GM23248 (cell line): ENCODE measurements around the gene ABCC3. TPM values are rescaled to one million over a fixed set of nuclear protein-coding genes. Genes with fewer than 3 reads are reported as not detected.

ENCODE experiments used
- DNase-seq: peaks from one replicate; pipeline ENCODE4 v3.0.0-alpha.2; 2015
- H2AFZ ChIP-seq: fragments of 200-600 bp; sonication (generic); 2 replicates; pipeline ENCODE4 v1.6.1; 2016; ENCODE audit warnings: antibody characterized with exemption
- H3F3A ChIP-seq: fragments of 200-600 bp; sonication (generic); 2 replicates; pipeline ENCODE4 v1.6.1; 2016; ENCODE audit warnings: mild to moderate bottlenecking, antibody characterized with exemption, mixed run types; ENCODE audit not compliant: insufficient read depth
- H3K27ac ChIP-seq: fragments of 200-600 bp; sonication (generic); 2 replicates; pipeline ENCODE4 v1.5.1; 2016; ENCODE audit warnings: mild to moderate bottlenecking
- H3K27me3 ChIP-seq: fragments of 200-600 bp; sonication (generic); replicated peaks from 2 replicates; pipeline ENCODE4 v1.6.1; 2016; ENCODE audit warnings: mild to moderate bottlenecking; ENCODE audit not compliant: insufficient read depth
- H3K36me3 ChIP-seq: fragments of 200-600 bp; sonication (generic); 2 replicates; pipeline ENCODE4 v1.6.1; 2016; ENCODE audit warnings: low read depth, mild to moderate bottlenecking
- H3K4me1 ChIP-seq: fragments of 200-600 bp; sonication (generic); 2 replicates; pipeline ENCODE4 v1.6.1; 2016; ENCODE audit warnings: mild to moderate bottlenecking; ENCODE audit not compliant: insufficient read depth
- H3K4me2 ChIP-seq: fragments of 200-600 bp; sonication (generic); one replicate; pipeline ENCODE4 v1.6.1; 2016; ENCODE audit warnings: mild to moderate bottlenecking; ENCODE audit not compliant: unreplicated experiment
- H3K4me3 ChIP-seq: fragments of 200-600 bp; sonication (generic); 2 replicates; pipeline ENCODE4 v1.5.1; 2016; ENCODE audit warnings: mild to moderate bottlenecking
- H3K79me2 ChIP-seq: fragments of 200-600 bp; sonication (generic); 2 replicates; pipeline ENCODE4 v1.6.1; 2016; ENCODE audit warnings: mild to moderate bottlenecking; ENCODE audit not compliant: insufficient read depth
- H3K9ac ChIP-seq: fragments of 200-600 bp; sonication (generic); 2 replicates; pipeline ENCODE4 v1.6.1; 2016; ENCODE audit warnings: mild to moderate bottlenecking
- H3K9me2 ChIP-seq: fragments of 200-600 bp; sonication (generic); 2 replicates; pipeline ENCODE4 v1.6.1; 2016; ENCODE audit warnings: mixed run types, mild to moderate bottlenecking, moderate library complexity; ENCODE audit not compliant: insufficient read depth
- H3K9me3 ChIP-seq: fragments of 200-600 bp; sonication (generic); one replicate; pipeline ENCODE4 v1.6.1; 2017; ENCODE audit warnings: low read depth
- H4K20me1 ChIP-seq: fragments of 200-600 bp; sonication (generic); 2 replicates; pipeline ENCODE4 v1.6.0; 2016; ENCODE audit not compliant: insufficient read depth
- EZH2 ChIP-seq: fragments of 200-600 bp; sonication (generic); IDR thresholded peaks from 2 replicates; pipeline ENCODE4 v1.6.1; 2018; ENCODE audit warnings: antibody characterized with exemption, mild to moderate bottlenecking; ENCODE audit not compliant: insufficient read depth, poor library complexity, severe bottlenecking
- EZH2phosphoT487 ChIP-seq: fragments of 200-600 bp; sonication (generic); IDR thresholded peaks from 2 replicates; pipeline ENCODE4 v1.6.1; 2018; ENCODE audit warnings: antibody characterized with exemption, moderate library complexity, mild to moderate bottlenecking, low read depth; ENCODE audit not compliant: insufficient read depth
- WGBS, 2 experiments: methylation state at CpG; one replicate each; pipeline ENCODE4 v1.1.6; 2015 to 2017; ENCODE audit warnings: low lambda C conversion rate in 2 of 2, low coverage in 1 of 2; ENCODE audit errors: missing lambda C conversion rate in 2 of 2; 5-methylcytosine and 5-hydroxymethylcytosine counted together
- in situ Hi-C: fragments of 300-500 bp; cut with MboI; formaldehyde crosslinking; loops from 2 replicates; pipeline ENCODE4 v1.15.0; 2020
- polyA plus RNA-seq: library from polyadenylated mRNA; unstranded; fragments of >200 nt; fragmentation: Nextera tagmentation; extraction: Ambion mirVana; gene quantifications from 2 replicates; pipeline ENCODE4 v1.2.1, GENCODE V29; 2016
- total RNA-seq: library from RNA; depleted of rRNA; stranded (reverse); fragments of >200 nt; shearing (Covaris generic); gene quantifications from 2 replicates; pipeline ENCODE4 v1.2.3, GENCODE V29; 2014

ABCC3 gene
- total and polyA plus RNA-seq, 2 experiments from 2014 or later: 32.0 to 38.5 TPM

DNA sequence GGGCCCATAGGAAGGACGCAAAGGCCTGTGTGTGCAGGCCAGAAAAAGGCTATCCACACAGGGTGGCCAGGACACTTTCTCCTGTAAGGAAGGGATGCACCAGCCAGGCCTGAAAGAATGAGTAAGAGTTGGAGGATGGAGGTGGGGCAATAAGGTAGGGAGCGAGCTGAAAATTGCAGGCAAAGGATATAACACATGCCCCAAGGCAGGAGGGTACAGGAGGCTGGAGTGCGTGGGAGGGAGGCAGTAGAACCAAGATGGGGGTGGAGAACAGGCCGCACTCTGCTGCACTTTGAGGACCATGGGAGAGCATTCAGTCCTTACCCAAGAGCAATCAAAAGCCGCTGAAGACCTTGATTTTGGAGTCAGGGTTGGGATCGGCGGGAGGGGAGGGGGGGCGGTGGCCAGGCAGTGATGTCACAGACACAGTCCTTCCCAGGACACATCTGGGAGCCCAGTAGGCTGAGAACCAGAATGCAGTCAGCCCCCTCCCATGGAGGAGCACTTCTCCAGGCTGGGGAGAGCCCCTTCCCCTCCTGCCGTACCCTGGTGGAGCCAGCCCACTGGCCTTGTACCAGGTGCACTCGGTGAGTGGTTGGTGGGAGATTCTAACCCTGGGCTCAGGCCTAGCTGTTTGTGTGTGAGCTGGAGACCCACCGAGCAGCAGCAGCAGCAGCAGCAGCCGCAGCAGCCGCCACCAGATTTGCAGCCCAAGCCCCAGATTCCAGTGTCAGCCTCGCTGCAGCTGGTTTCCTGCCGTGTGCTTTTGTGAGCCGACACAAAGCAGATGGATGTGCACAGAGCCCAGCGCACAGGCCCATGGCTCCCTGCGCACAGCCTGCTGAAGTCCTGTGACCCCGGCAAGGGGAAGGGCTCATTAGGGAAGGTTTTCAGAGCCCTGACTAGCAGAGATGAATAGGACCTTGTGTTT, 55.5 kb downstream of the ABCC3 start:
- Histone ChIP-seq H3K27ac (no peak overlapping the region), H3K36me3 (no peaks in the 10 kb centered on the region), H2AFZ (no peak overlapping the region), H3K4me1 (peaks cover 69% of the 10 kb centered on the region), H3K27me3 (no peaks in the 10 kb centered on the region), H3K79me2 (no peaks in the 10 kb centered on the region), H3K9me2 (no peaks in the 10 kb centered on the region), H3F3A (peaks cover 68% of the 10 kb centered on the region), H3K9me3 (no peaks in the 10 kb centered on the region), H3K4me2 (no peak overlapping the region), H3K4me3 (no peak overlapping the region), H3K9ac (no peak overlapping the region), H4K20me1 (no peaks in the 10 kb centered on the region)
- in situ Hi-C loops: no loop called here
- 88 to 89% methylated on average over 15 to 18 of the region's 19 CpGs for WGBS, 2 experiments
- TF ChIP-seq EZH2: no peak
- no peak for TF ChIP-seq EZH2phosphoT487
- no peak for DNase-seq

GRCh38 chr17:50690887-50691549, 56.3 kb downstream of the ABCC3 start:
- no peak overlapping the region for H2AFZ ChIP-seq
- 81 to 84% methylated on average over 9 of the region's 9 CpGs for WGBS, 2 experiments
- H4K20me1 ChIP-seq: no peaks in the 10 kb centered on the region
- H3K4me1 ChIP-seq: peaks cover 65% of the 10 kb centered on the region
- H3K9ac ChIP-seq: no peak overlapping the region; the same call in 1 of the 2 replicates
- H3K9me2 ChIP-seq: no peaks in the 10 kb centered on the region
- no peak for DNase-seq
- TF ChIP-seq EZH2 (no peak), EZH2phosphoT487 (no peak)
- in situ Hi-C loops: no loop called here
- H3K27me3 ChIP-seq: no peaks in the 10 kb centered on the region
- peaks cover 68% of the 10 kb centered on the region for H3F3A ChIP-seq
- no peaks in the 10 kb centered on the region for H3K9me3 ChIP-seq
- peaks cover 7% of the 10 kb centered on the region for H3K36me3 ChIP-seq
- no peaks in the 10 kb centered on the region for H3K79me2 ChIP-seq
- no peak overlapping the region for H3K4me2 ChIP-seq
- no peak overlapping the region for H3K4me3 ChIP-seq
- 0 out of 2 replicates have a peak overlapping the region, but pooled peaks have one; percentile 19 for H3K27ac ChIP-seq

DNA sequence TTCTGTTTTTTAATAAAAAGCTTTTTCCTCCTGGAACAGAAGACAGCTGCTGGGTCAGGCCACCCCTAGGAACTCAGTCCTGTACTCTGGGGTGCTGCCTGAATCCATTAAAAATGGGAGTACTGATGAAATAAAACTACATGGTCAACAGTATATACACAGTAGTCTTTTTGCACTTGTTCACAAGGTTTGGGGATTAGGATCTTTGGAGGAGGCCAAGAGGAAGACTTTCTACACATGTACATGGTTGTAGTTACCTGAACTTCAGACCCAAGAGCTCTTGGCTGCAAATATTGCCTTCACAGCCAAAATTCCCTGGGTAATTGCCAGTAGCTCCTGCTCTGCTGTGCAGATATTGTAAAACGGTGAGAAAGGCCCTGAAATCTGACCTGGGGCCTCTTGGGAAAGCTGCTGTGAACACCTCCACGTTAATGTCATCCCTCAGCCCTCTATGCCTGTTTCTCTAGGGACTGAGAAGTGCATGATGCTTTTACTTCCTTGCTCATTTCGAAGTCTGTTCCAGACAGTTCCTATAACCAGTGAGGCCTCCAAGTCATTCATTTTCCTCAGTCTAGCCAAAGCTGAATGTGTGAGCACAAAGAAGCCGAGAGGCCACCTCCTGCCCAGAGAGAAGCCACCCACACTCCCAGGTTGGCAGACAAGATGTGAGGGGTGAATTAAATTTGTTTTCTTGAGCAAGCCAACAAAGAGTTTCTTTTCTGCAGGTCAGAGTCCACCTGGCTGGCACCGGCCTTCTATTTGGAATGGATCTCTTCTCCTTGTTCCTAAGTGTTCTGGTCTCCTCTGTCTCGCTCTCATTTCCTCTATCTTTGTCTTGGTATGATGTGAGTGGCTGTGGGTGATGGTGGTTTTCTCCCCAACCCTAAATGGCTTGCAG, 57.1 kb downstream of the ABCC3 start:
- WGBS, 2 experiments: 60% methylated on average over 6 of the region's 6 CpGs
- H3K4me3 ChIP-seq: no peak overlapping the region
- no peaks in the 10 kb centered on the region for H3K79me2 ChIP-seq
- H3K27me3 ChIP-seq: no peaks in the 10 kb centered on the region
- peak; percentile 49 for DNase-seq
- no peaks in the 10 kb centered on the region for H4K20me1 ChIP-seq
- no peak overlapping the region for H2AFZ ChIP-seq
- H3K9ac ChIP-seq: peak overlapping the region; percentile 21; the same call in 1 of the 2 replicates
- no peak for TF ChIP-seq EZH2phosphoT487
- no peak for TF ChIP-seq EZH2
- peak overlapping the region; percentile 19 for H3K27ac ChIP-seq
- peaks cover 68% of the 10 kb centered on the region for H3F3A ChIP-seq
- H3K9me3 ChIP-seq: no peaks in the 10 kb centered on the region
- H3K9me2 ChIP-seq: no peaks in the 10 kb centered on the region
- peaks cover 15% of the 10 kb centered on the region for H3K36me3 ChIP-seq
- in situ Hi-C loops: no loop called here
- H3K4me2 ChIP-seq: peak overlapping the region; percentile 18
- peaks cover 57% of the 10 kb centered on the region for H3K4me1 ChIP-seq

DNA sequence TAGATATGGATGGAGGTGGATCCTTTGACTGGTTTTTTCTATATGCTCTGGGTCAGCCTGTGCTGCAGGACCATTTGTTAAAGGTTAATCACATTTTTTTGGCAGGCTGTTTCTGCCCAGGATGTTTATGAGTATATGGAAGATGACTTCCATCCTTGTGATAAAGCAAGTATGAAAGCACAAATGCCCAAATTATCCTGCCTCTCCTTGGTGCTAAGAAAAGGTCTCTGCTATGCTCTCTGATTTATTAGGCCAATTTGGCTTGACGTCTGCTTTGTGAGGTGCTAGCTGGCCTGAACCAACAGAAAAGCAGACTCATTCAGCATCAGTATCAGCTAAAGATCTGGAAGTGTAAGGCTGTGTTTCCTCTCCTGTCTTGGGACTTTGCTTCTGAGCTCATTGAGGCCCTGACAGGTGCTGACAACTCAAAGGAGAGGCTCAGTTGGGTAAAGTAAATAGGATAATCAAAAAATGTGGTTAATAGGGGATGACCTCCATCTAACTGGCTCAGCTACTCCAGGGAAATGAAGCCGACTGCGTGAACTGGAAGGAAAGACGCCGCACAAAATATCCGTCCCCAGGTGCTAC, 57.9 kb downstream of the ABCC3 start:
- H3K27me3 ChIP-seq: no peaks in the 10 kb centered on the region
- peaks cover 22% of the 10 kb centered on the region for H3K36me3 ChIP-seq
- H3K9me3 ChIP-seq: no peaks in the 10 kb centered on the region
- in situ Hi-C loops: no loop called here
- H3F3A ChIP-seq: peaks cover 69% of the 10 kb centered on the region
- H3K9me2 ChIP-seq: no peaks in the 10 kb centered on the region
- H2AFZ ChIP-seq: no peak overlapping the region
- peak overlapping the region; percentile 21; the same call in 1 of the 2 replicates for H3K9ac ChIP-seq
- no peaks in the 10 kb centered on the region for H3K79me2 ChIP-seq
- WGBS, 2 experiments: 88 to 92% methylated on average over 6 of the region's 6 CpGs
- peak overlapping the region; percentile 41 for H3K27ac ChIP-seq
- H3K4me2 ChIP-seq: peak overlapping the region; percentile 18
- DNase-seq: no peak
- no peak overlapping the region for H3K4me3 ChIP-seq
- TF ChIP-seq EZH2phosphoT487 (no peak), EZH2 (no peak)
- peaks cover 50% of the 10 kb centered on the region for H3K4me1 ChIP-seq
- H4K20me1 ChIP-seq: no peaks in the 10 kb centered on the region
